Activated T-cell treated with anti-CD3 and anti-CD28 coated beads for 48 hours (primary cell): ENCODE measurements around the gene ZNF527.
"Not testable (repeated sequence)": the region's sequence is repeated elsewhere in the genome, so short reads cannot be mapped to it uniquely, and the experiment has no call there.

Experiments used
- DNase-seq: peaks from one replicate; pipeline ENCODE4 v3.0.0-alpha.2; 2020; ENCODE audit warnings: low read depth

The ZNF527 gene

DNA sequence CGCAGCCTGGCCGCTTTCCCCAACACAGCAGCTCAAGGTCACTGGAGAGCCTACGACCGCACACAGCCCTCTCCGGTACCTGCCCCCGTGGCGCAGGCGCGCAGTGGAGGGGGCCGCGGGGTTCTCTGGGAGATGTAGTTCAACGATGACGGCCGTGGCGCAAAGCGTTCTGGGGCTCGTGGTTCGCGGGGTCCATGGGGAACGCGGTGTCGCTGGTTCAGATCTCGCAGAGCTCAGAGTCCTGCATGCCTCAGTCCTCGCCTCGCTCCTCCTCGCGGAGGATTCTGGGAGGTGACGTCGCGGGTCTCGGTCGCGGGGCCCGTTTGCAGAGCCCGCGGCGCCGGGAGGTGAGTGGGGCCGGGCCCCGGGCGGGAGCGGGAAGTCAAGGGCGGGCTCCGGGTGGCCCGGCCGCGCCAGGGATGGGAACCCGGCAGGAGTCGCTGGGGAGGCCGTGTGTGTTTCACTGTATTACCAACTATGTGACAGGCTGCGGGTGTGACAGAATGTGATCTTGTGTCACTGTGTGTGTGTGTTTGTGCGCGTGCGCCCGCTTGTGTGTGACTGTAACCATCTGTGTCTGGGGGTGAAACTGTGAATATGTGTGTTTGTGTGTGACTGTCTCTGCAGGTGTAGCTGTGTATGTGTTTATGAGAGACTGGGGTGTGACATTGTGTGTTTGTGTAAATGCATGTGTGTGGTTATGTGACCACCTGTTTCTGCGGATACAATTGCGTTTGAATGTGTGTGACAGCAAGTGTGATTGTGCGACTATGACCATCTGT lies at the start of gene ZNF527:
Gene ZNF527 (plus strand): TSS at position 220 of the 782 bp plus-strand sequence. CDS start 3,100 bp downstream, outside the sequence.
- DNase-seq = peak; percentile 92

GRCh38 chr19:37329686-37330085 lies 41.2 kb upstream of the ZNF527 start:
- DNase-seq = no peak

- no peak for DNase-seq
Measured at GRCh38 chr19:37332839-37333238, 38.1 kb upstream of the ZNF527 start.

DNA sequence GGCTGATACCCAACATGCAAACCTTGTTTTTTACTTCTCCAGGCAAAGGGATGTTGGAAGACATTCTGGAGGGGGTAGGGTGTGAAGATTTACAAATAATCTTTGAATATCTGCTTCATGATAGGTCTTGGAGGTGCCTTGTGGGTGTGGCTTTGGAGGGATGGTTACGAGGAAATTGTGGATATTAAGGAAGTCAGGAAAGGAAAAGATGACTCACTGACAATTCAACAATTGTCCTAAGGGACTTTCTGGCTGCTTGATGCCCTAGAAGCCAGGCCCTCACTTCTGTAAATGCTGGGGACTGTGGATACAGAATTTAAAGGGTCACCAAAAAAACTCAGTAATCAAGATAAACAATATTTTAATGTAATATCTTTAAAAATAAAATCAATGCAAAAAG lies 37.4 kb upstream of the ZNF527 start:
- no peak for DNase-seq

GRCh38 chr19:37334179-37335071 lies 36.5 kb upstream of the ZNF527 start:
- peak; percentile 75 for DNase-seq

- no peak for DNase-seq
Measured at GRCh38 chr19:37342753-37343152, 28.1 kb upstream of the ZNF527 start.

DNA sequence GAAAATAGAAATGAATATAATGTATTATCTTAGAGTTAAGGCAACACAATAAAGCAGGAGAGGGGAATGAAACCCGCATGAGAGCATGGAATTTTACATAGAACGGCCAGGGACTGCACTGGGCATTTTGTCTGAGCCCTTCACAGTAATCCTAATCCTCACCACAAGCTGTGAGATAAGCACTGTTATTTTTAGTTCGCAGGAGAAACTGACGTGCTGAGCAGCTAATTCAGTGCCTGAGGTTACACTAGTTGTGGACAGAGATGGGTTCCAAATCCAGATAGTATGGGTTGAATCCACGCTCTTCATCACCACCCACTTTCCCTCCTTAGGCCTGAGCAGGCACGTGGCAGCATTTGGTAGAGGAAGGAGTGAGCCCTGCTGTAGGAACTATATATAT lies 24.8 kb upstream of the ZNF527 start:
- no peak for DNase-seq

DNA sequence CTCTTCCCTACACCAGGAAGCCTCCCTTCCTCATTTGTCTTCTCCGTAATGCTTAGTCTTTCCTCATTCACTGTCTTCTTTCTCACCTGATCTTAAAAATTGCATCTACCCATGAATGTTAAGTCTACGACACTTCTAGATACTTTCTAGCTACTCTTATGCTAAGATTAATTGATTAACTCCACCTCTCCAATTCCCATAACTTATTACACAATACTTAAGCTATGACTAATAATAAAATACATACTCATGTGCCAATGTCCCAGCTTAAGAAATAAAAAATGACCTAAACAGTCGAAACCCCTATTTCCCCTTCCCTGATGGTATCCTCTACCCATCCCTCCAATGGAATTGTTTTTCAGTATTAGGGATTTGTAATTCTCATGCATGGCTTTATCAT lies 22.8 kb upstream of the ZNF527 start:
- DNase-seq = no peak

DNA sequence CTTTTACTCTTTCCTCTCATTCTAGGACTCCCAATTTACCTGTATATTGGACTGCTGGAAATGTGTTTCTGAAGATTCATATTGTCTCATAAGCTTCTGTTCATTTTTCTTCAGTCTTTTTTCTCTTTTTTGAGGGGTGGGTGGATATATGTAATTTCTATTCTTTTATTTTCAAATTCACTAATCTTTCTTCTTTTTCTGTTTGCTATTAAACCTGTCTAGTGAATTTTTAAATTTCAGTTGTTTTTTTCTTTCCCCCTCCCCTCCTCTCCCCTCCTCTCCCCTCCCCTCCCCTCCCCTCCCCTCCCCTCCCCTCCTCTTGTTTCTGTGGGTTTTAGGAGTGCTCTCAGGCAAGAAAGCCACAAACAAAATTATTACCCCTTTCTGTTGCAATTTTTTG lies 16.9 kb upstream of the ZNF527 start:
- no peak for DNase-seq

GRCh38 chr19:37355901-37356300 lies 15.0 kb upstream of the ZNF527 start:
- no peak for DNase-seq

DNA sequence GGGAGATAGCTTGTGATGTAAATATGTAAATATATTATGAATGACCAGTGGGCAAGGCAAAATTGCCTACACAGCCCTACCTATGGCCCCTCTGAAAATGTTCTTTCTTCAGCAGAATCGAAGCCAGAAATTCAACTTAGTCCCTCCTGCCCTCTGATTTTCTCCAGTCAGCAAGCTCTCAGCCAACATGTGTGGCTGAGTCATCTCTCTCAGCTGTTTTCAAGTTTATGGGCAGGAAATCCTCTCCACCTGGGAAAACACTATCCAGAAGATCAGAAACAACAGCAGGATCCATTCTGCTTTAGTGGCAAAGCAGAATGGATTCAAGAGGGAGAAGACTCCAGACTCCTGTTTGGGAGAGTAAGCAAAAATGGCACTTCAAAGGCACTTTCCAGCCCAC lies 8.9 kb upstream of the ZNF527 start:
- DNase-seq = no peak

DNA sequence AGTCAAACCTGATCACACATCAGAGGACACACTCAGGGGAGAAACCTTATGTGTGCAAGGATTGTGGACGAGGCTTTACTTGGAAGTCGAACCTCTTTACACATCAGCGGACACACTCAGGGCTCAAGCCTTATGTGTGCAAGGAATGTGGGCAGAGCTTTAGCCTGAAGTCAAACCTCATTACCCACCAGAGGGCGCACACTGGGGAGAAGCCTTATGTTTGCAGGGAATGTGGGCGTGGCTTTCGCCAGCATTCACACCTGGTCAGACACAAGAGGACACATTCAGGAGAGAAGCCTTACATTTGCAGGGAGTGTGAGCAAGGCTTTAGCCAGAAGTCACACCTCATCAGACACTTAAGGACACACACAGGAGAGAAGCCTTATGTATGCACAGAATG lies 8.2 kb upstream of the ZNF527 start:
- DNase-seq = no peak

- DNase-seq = not testable (repeated sequence)
Measured at GRCh38 chr19:37370386-37370879, 466 bp upstream of the ZNF527 start.

DNA sequence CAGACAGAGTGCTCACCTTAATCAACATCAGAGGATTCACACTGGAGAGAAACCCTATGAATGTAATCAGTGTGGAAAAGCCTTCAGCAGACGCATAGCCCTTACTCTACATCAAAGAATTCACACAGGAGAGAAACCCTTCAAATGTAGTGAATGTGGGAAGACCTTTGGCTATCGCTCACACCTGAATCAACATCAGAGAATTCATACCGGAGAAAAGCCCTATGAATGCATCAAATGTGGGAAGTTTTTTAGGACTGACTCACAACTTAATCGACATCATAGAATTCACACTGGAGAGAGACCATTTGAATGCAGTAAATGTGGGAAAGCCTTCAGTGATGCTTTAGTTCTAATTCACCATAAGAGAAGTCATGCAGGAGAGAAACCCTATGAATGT lies 18.3 kb downstream of the ZNF527 start:
- no peak for DNase-seq

DNA sequence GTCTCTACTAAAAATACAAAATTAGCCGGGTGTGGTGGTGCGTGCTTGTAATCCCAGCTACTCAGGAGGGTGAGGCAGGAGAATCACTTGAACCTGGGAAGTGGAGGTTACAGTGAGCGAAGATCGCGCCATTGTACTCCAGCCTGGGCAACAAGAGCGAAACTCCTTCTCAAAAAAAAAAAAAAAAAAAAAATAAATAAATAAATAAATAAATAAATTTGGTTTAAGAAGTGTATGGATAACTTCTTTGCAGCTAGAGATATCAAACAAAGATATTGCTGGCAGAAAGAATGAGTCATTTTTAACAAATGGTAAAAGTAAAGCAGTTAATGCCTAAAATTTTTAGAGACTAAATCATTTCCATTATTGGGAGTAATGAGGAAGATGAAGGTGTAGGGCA lies 20.5 kb downstream of the ZNF527 start:
- not testable (repeated sequence) for DNase-seq

GRCh38 chr19:37401078-37401477 lies 30.2 kb downstream of the ZNF527 start:
- DNase-seq = no peak

DNA sequence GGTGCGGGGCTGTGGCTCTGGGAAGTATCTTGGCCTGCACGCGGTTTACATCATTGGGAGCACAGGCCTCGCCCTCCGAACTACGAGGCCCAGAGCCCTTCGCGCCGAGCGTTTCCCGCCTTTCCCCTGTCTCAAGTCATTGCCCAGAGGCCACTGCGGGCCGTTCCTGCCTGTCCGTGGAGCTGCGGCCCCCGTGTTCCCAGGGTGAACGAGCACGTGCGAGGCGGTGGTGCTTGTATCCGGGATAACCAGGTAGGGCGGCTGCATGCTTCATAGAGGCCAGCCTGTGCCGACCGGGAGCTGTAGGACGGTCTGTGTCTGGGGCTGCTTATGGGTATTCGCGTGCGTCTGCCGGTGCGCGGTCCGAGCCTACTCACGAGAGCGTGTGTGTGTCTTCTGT lies 32.5 kb downstream of the ZNF527 start:
- DNase-seq = no peak

DNA sequence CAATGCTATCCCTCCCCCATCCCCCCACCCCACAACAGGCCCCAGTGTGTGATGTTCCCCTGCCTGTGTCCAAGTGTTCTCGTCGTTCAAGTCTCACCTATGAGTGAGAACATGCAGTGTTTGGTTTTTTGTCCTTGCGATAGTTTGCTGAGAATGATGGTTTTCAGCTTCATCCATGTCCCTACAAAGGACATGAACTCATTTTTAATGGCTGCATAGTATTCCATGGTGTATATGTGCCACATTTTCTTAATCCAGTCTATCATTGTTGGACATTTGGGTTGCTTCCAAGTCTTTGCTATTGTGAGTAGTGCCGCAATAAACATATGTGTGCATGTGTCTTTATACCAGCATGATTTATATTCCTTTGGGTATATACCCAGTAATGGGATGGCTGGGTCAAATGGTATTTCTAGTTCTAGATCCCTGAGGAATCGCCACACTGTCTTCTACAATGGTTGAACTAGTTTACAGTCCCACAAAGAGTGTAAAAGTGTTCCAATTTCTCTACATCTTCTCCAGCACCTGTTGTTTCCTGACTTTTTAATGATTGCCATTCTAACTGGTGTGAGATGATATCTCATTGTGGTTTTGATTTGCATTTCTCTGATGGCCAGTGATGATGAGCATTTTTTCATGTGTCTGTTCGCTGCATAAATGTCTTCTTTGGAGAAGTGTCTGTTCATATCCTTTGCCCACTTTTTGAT lies 35.4 kb downstream of the ZNF527 start:
- DNase-seq = not testable (repeated sequence)

DNA sequence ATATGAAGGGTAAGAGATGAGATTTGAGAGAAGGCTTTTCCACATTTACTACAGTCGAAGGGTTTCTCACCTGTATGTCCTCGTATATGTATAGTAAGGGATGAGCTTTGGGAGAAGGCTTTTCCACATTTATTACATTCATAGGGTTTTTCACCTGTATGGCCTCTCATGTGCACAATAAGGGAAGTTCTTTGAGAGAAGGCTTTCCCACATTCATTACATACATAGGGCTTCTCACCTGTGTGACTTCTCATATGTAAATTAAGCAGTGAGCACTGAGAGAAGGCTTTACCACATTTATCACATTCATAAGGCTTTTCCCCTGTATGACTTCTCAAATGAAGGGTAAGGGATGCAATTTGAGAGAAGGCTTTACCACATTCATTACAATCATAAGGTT lies 41.8 kb downstream of the ZNF527 start:
- DNase-seq = no peak

DNA sequence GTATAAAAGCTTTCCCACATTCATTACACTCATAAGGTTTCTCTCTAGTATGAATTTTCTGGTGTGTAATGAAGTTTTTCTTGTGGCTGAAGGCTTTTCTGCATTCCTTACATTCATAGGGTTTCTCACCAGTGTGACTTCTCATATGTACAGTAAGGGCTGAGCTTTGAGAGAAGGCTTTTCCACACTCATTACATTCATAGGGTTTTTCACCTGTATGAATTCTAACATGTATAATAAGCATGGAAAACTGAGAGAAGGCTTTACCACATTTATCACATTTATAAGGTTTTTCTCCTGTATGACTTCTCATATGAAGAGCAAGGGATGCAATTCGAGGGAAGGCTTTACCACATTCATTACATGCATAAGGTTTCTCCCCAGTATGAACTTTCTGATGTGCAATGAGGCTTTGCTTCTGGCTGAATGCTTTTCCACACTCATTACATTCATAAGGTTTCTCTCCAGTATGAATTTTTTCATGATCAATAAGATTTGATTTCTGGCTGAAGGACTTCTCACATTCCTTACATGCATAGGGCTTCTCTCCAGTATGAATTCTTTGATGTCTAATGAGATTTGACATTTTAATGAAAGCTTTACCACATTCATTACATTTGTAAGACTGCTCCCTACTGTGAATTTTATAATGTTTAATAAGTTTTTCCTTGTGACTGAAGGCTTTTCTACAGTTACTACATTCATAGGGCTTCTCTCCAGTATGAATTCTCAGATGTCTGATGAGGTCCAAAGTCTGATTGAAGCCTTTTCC lies 42.6 kb downstream of the ZNF527 start:
- no peak for DNase-seq
